Renal cortical epithelial cell (primary cell): Measurements from ENCODE around the gene COL6A1. TPM values are rescaled to one million over a fixed set of nuclear protein-coding genes. Genes with fewer than 3 reads are reported as not detected.

Source experiments
- DNase-seq: peaks from one replicate; pipeline ENCODE4 v3.0.0-alpha.2; 2011; ENCODE audit warnings: low read depth
- total RNA-seq: library from RNA; depleted of rRNA; stranded (reverse); fragments of >200 nt; gene quantifications from 2 replicates; pipeline ENCODE4 v1.2.3, GENCODE V29; 2014

COL6A1 gene
- total RNA-seq, 1 donor from 2014 or later: 53.2 TPM

DNA sequence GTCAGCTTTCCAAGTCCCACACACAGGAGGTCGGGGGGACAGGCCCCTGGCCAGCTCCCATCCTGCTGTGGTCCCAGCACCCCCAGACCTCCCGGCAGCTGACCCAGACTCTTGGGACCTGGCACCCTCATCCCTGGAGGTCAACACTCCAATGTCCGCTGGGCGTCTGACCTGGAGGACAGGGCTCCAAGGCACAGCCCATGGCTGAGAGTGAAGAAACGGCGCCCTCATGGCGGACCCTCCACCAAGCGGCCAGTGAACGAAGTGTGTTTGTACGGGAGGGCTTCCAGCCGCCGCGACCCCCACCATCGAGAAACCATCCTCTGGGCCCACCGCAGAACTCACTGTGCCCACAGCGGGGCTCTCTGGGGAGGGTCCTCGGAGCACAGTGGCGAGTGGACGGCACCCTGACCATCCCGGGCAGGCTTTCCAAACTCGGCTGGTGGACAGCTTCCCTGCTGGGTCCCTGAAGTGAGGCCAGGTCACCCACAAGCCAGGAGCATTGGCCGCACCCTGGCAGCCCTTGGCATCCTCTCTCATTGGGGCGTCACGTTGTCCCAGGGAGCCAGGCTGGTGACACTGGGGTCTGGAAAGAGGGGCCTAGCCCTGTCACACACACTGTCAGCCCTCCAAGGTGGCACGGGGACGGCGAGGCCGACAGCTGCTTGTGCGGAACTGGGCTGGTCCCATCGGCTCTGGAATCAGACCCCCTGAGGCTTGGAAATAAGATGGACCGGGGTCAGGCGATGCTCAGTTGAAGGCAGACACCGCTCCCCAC lies 68.5 kb downstream of the COL6A1 start:
- DNase-seq: no peak

DNA sequence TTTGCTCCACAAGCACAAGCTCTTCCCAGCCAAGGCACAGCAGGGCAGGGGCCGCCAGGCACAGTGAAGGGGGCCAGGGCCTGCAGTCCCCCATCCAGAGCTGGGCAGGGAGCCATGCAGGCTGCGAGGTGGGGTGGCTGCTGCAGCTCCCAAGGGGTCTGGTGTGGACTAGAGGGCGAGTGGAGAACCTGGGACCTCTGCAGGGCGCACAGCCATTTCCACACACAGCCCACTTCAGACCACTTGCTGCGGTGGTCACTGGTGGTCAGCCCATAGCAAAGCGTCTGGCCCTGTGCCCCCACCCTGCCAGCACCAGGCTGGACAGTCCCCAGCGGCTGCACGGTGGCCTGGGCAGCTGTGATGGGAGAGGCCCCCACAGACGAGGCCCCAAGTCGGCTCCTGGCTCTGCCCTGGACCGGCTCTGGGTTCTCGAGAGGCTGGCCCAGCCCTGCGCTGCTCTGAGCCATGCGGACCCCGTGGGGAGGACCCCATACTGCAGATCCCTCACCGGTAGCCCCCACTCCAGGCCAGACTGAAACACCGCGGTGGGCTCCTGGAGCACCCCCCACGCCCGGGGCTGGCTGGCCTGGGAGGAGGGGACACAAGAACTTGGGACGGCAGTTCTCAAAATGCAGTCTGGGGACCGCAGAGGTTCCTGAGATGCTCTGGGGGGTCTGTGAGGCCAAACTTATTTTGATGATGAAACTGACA lies 69.3 kb downstream of the COL6A1 start:
- no peak for DNase-seq

DNA sequence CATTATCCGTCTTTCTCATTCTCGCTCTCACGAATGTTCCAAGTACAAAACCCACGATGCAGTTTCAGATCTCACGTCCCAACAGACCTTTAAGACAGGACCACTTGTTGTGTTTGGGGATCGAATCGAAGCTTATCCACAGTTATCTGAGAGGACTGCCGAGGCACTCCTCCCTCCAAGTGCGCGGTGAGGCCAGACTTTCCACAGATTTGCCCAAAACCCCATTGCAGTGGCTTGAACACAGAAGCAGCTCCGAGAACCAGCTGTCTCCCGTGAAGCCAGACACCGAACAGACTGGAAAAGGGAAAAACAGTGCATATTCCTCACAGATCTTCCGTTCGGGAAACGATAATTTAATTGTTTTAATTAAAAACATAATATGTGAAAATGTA lies 69.8 kb downstream of the COL6A1 start:
- no peak for DNase-seq

DNA sequence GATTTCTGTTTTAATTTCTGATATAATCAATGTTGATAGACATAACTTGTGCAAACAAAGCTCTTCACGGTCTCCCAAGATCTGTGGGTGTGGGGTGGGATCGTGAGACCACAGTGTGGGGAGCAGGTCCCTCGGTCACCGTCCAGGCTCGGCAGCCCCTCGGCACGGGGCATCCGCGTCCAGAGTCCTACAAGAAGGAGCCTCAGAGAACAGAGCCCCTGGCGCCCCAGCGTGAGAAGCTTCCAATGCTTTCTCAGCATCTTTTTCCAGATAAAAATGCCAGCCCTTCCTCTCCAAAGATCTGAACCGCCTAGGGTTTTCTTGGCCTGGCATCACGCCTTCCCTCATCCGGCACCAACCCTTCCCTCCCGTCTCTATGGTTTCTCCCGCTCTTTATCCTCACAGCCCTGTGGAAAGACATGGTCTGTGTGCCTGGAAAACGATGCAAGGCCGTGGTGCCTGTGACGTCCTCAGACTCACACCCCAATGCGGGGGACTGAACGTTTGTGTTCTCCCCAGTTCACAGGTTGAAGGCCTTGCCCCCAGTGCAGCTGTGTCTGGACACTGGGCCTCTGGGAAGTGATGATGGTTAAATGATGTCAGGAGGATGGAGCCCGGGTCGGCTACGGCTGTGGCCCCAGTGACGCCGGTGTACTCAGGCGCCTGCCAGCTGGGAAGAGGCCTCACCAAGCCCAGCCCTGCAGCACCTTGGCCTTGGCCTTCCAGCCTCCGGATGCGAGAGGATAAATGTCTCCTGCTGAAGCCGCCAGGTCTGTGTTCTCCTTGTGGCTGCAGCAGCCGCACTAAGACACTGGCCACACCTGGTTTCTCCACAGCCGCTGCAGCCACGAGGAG lies 70.5 kb downstream of the COL6A1 start:
- no peak for DNase-seq

DNA sequence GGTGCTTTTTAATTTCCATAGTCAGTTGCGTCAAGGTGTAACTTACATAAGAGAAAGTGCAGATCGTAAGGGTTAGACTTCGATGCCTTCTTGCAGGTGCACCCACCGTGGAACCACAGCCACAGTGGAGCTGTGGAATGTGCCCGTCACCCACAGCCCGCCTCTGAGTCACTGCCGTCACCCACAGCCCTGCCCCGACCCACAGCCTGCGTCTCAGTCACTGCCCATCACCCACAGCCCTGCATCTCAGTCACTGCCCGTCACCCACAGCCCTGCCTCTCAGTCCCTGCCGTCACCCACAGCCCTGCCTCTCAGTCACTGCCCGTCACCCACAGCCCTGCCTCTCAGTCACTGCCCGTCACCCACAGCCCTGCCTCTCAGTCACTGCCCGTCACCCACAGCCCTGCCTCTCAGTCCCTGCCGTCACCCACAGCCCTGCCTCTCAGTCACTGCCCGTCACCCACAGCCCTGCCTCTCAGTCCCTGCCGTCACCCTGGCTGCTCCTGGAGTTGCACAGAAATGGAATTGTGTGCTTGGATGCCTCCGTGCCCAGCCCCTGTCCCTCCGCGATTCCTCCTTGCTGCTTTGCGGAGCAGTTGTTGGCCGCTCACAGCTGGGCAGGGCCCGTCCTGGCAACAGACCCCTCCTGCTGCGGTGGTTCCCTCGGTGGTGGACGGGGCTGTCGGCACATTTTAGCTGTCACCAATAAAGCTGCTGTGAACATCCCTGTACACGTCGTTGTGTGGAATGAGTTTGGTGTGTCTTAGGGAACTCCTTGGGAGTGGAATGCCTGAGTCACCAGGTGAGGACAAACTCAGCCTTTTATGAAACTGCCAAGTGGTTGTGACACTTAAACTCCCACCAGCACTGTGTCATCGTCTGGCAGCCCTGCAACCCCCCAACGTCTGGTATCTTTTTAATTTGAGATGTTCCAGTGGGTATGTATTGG lies 71.4 kb downstream of the COL6A1 start:
- peak; percentile 68 for DNase-seq

DNA sequence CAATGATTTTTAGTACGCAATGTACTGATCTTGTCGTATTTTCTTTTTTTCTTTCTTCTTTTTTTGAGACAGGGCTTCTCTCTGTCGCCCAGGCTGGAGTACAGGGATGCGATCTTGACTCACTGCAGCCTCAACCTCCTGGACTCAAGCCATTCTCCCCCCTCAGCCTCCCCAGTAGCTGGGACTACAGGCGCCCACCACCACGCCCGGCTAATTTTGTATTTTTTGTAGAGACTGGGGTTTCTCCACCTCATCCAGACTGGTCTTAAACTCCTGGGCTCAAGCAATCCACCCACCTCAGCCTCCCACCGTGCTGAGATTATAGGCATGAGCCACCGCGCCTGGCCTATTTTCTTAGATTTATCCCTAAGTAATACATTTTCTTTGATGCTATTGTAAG lies 72.5 kb downstream of the COL6A1 start:
- no peak for DNase-seq

DNA sequence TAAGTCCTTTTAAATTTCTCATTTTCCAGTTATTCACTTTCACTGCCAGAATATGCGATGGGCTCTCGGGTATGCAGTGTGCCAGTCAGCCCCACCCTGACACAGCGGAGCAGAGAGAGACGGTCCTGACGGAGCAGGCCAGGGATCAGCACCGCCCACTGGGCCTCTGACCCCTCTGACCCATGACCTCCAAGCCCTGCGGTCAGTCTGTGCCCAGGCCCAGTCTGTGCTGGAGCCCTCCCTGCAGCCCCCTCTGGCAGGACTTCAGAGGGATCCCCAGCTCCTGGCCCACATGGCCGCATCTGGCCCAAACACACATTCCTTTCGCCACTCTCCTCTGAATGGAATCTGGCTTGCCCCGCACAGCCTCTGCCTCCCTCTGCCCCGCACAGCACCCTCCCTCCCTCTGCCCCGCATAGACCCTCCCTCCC lies 72.9 kb downstream of the COL6A1 start:
- no peak for DNase-seq

Other genes with a start within 250 kb of the COL6A1 start
- 60.7 and 70.2 TPM in 2 replicates for gene COL6A2, start 116.3 kb downstream of the COL6A1 start, total RNA-seq
- gene FTCD, start 173.8 kb downstream of the COL6A1 start, total RNA-seq: 0.30 and 0.35 TPM in 2 replicates
- 1.9 and 4.5 TPM in 2 replicates for gene SPATC1L, start 202.7 kb downstream of the COL6A1 start, total RNA-seq
- gene LSS, start 247.0 kb downstream of the COL6A1 start, total RNA-seq: 34.2 and 80.6 TPM in 2 replicates